K562 (cell line): ENCODE data around the gene ZBTB47. TPM values are rescaled to one million over a fixed set of nuclear protein-coding genes. Genes with fewer than 3 reads are reported as not detected.
A peak's percentile ranks its signal among the peaks of the same experiment; 100 is the strongest.

Experiments
- ATAC-seq: fragments of 200-7000 bp; cut with Tn5 transposase; 3 replicates; pipeline ENCODE4 v1.9.1; 2020; ENCODE audit warnings: moderate library complexity
- BruUV-seq: library from RNA; stranded (reverse); fragments of 400-500 nt; replicated peaks from 2 replicates; lab custom pipeline; 2021; lab: Mats Ljungman, UMichigan
- CTCF ChIA-PET: fragments of 300-600 bp; formaldehyde crosslinking; extraction: SDS; loops from one replicate; lab custom pipeline; 2021; ENCODE audit warnings: low intra/inter-chr PET ratio; lab: Yijun Ruan, JAX
- POLR2A ChIA-PET: fragments of 300-600, 350-650 bp; sonication (Branson Sonifier 250); formaldehyde crosslinking; extraction: SDS; loops from one replicate; lab custom pipeline; 2021; ENCODE audit warnings: antibody characterized with exemption, inconsistent platforms; lab: Yijun Ruan, JAX
- DNase-seq, 4 experiments: peaks; one replicate each; pipeline versions ENCODE4 v3.0.0 to v3.0.0-alpha.2; 2011 to 2018; ENCODE audit warnings: low spot score in 3 of 4, mixed read lengths in 3 of 4; ENCODE audit errors: extremely low read depth in 1 of 4
- FAIRE-seq: peaks from 2 replicates; lab custom pipeline; 2011; peaks lifted over from hg19 to GRCh38; lab: Jason Lieb, UNC
- H2AFZ ChIP-seq: 2 replicates; pipeline ENCODE4 v1.6.0; 2011; ENCODE audit warnings: low read depth, low read length, control low read depth, inconsistent platforms
- H3K27ac ChIP-seq: fragments of 200-600 bp; 3 replicates; pipeline ENCODE4 v1.8.0; 2011; ENCODE audit warnings: low read depth, mild to moderate bottlenecking, control low read depth, inconsistent platforms, low read length, moderate library complexity, mixed read lengths; ENCODE audit errors: extremely low read depth
- H3K27me3 ChIP-seq, 2 experiments: fragments of 300-600 bp in 1 of 2; 2 replicates in 1 of 2; 3 replicates in 1 of 2; pipeline versions ENCODE4 v1.6.0 to v1.8.0; 2011; ENCODE audit warnings: inconsistent platforms in 2 of 2, low read length in 2 of 2, mild to moderate bottlenecking in 1 of 2, mixed read lengths in 1 of 2, moderate library complexity in 1 of 2; ENCODE audit not compliant: control insufficient read depth in 2 of 2, insufficient read depth in 2 of 2
- H3K36me3 ChIP-seq: fragments of 300-600 bp; 3 replicates; pipeline ENCODE4 v1.8.0; 2011; ENCODE audit warnings: mild to moderate bottlenecking, low read length, inconsistent platforms; ENCODE audit not compliant: control insufficient read depth, insufficient read depth
- H3K4me1 ChIP-seq, 2 experiments: fragments of 200-600 bp in 1 of 2; replicated peaks in 1 of 2; 2 replicates in 1 of 2; 3 replicates in 1 of 2; pipeline versions ENCODE4 v1.5.1 to v1.8.0; 2011; ENCODE audit warnings: inconsistent platforms in 2 of 2, low read length in 2 of 2, mild to moderate bottlenecking in 1 of 2, mixed read lengths in 1 of 2, moderate library complexity in 1 of 2; ENCODE audit not compliant: control insufficient read depth in 2 of 2, insufficient read depth in 2 of 2
- H3K4me2 ChIP-seq: 2 replicates; pipeline ENCODE4 v1.6.1; 2011; ENCODE audit warnings: low read length, control low read depth, inconsistent platforms, mixed read lengths; ENCODE audit not compliant: insufficient read depth
- H3K4me3 ChIP-seq: fragments of 200-600 bp; sonication (generic), shearing (Covaris generic); 2 replicates; pipeline ENCODE4 v1.5.1; 2016; ENCODE audit warnings: control low read depth, inconsistent platforms
- H3K79me2 ChIP-seq: fragments of 200-600 bp; 3 replicates; pipeline ENCODE4 v1.8.0; 2011; ENCODE audit warnings: low read length, inconsistent platforms; ENCODE audit not compliant: control insufficient read depth, insufficient read depth
- H3K9ac ChIP-seq, 2 experiments: 2 replicates each; pipeline versions ENCODE4 v1.6.0 to v1.6.1; 2011; ENCODE audit warnings: low read depth in 2 of 2, low read length in 2 of 2, control low read depth in 1 of 2, inconsistent platforms in 1 of 2, mild to moderate bottlenecking in 1 of 2, mixed read lengths in 1 of 2; ENCODE audit not compliant: insufficient read depth in 1 of 2
- H3K9me1 ChIP-seq: one replicate; pipeline ENCODE4 v1.6.0; 2011; ENCODE audit warnings: inconsistent platforms, mild to moderate bottlenecking, low read length, moderate library complexity; ENCODE audit not compliant: control insufficient read depth, insufficient read depth
- H3K9me3 ChIP-seq: replicated peaks from 2 replicates; pipeline ENCODE4 v1.5.1; 2011; ENCODE audit warnings: low read depth, low read length, inconsistent platforms; ENCODE audit not compliant: control insufficient read depth, insufficient read depth
- H4K20me1 ChIP-seq: replicated peaks from 2 replicates; pipeline ENCODE4 v1.6.1; 2011; ENCODE audit warnings: low read length, inconsistent platforms, mixed read lengths; ENCODE audit not compliant: control insufficient read depth, insufficient read depth
- EWSR1 ChIP-seq: fragments of 450-650 bp; IDR thresholded peaks from 2 replicates; pipeline ENCODE4 v1.6.1; 2018; ENCODE audit warnings: borderline replicate concordance, mild to moderate bottlenecking, low read depth, moderate library complexity; ENCODE audit not compliant: partially characterized antibody
- ZNF263 ChIP-seq: sonication (generic); formaldehyde crosslinking; IDR thresholded peaks from 2 replicates; pipeline ENCODE4 v1.8.0; 2022; ENCODE audit warnings: mild to moderate bottlenecking, missing genetic modification reagents, borderline replicate concordance
- WGBS: fragments of 100-300 bp; shearing (Covaris generic); methylation state at CpG from one replicate; pipeline ENCODE4 v1.1.6; 2016; ENCODE audit warnings: low coverage, mixed read lengths; ENCODE audit not compliant: insufficient coverage; ENCODE audit errors: missing lambda C conversion rate; 5-methylcytosine and 5-hydroxymethylcytosine counted together
- in situ Hi-C: fragments of 300-500 bp; cut with MboI; formaldehyde crosslinking; loops from 4 replicates; pipeline ENCODE4 v1.15.0; 2018; ENCODE audit warnings: inconsistent platforms, mixed read lengths
- intact Hi-C: fragments of 100-400 bp; cut with micrococcal nuclease; formaldehyde crosslinking; loops from 2 replicates; pipeline ENCODE4 v1.14.2; 2022
- polyA plus RNA-seq, 8 experiments: library from polyadenylated mRNA; depleted of rRNA in 4 of 8; stranded (reverse) in 5 of 8; unstranded in 3 of 8; fragments of >200 nt; fragmentation: Nextera tagmentation in 2 of 8; fragmentation: Illumina TruSeq in 1 of 8; extraction: Ambion mirVana in 2 of 8; extraction: Trizol in 1 of 8; gene quantifications; 2 replicates each; pipeline versions ENCODE4 v1.2.1 to v1.2.3, GENCODE V29; 2011 to 2014; ENCODE audit warnings: inconsistent platforms in 1 of 8, missing spikeins in 1 of 8
- total RNA-seq, 7 experiments: library from RNA; depleted of rRNA in 6 of 7; stranded (reverse); fragments of >200 nt in 6 of 7; fragmentation: Illumina TruSeq in 2 of 7; extraction: Trizol in 2 of 7; gene quantifications; 2 replicates each; pipeline versions ENCODE4 v1.2.1 to v1.2.3, GENCODE V29; 2011 to 2021; ENCODE audit warnings: low replicate concordance in 1 of 7
- TF ChIP-seq, protein P1 (sequence below): sonication (generic); formaldehyde crosslinking; IDR thresholded peaks from 2 replicates; pipeline ENCODE4 v1.8.0; 2022; ENCODE audit warnings: mild to moderate bottlenecking, low read depth, missing genetic modification reagents
- TF ChIP-seq, protein P2 (sequence below): fragments of 450-650 bp; IDR thresholded peaks from 2 replicates; pipeline ENCODE4 v1.6.1; 2018; ENCODE audit not compliant: partially characterized antibody

The ZBTB47 gene
- total and polyA plus RNA-seq, 9 of the 15 experiments (the other 6 are each of a cell fraction or from before 2014, with no cell fraction given) = 0.11 to 4.6 (median 1.7) TPM; not detected in 1

DNA sequence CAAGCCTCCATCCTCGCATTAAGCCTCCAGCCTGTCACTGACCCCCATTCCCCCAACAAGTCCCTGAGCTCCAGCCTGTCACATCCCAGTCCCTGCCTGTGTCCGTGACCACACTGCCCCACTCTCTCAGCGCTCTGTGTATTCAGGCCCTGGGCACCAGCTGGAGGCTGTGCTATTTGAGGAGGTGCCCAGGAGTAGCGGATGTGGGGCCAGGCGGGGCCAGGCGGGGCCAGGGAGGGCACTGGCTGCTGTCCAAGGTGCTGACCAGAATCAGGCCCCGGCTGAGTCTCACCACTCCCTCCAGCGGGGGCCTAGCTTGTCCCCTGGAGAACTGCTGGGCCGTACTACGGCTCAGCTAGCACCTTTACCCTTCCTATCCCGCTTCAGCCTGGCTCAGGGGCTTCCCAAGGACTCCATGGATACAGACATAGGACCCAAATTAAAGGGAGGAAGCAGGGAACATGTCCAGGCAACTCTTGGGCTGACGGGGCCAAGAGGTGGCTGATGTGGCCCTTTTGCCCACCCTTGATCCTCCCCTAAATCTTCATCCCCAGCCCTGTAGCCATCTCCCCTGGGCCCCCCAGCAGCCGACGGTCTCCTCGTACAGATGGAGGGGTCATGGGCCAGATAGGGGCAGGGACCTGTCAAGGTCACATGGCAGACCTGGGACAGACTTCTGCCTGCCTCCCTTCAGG is 48.0 kb downstream of the ZBTB47 start (continued):
- TF ChIP-seq, protein P1, sequence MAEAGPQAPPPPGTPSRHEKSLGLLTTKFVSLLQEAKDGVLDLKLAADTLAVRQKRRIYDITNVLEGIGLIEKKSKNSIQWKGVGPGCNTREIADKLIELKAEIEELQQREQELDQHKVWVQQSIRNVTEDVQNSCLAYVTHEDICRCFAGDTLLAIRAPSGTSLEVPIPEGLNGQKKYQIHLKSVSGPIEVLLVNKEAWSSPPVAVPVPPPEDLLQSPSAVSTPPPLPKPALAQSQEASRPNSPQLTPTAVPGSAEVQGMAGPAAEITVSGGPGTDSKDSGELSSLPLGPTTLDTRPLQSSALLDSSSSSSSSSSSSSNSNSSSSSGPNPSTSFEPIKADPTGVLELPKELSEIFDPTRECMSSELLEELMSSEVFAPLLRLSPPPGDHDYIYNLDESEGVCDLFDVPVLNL (CRISPR knock-in tag) = peak; percentile 57
- no peak for TF ChIP-seq EWSR1
- TF ChIP-seq, all 486 proteins: peak for 55

DNA sequence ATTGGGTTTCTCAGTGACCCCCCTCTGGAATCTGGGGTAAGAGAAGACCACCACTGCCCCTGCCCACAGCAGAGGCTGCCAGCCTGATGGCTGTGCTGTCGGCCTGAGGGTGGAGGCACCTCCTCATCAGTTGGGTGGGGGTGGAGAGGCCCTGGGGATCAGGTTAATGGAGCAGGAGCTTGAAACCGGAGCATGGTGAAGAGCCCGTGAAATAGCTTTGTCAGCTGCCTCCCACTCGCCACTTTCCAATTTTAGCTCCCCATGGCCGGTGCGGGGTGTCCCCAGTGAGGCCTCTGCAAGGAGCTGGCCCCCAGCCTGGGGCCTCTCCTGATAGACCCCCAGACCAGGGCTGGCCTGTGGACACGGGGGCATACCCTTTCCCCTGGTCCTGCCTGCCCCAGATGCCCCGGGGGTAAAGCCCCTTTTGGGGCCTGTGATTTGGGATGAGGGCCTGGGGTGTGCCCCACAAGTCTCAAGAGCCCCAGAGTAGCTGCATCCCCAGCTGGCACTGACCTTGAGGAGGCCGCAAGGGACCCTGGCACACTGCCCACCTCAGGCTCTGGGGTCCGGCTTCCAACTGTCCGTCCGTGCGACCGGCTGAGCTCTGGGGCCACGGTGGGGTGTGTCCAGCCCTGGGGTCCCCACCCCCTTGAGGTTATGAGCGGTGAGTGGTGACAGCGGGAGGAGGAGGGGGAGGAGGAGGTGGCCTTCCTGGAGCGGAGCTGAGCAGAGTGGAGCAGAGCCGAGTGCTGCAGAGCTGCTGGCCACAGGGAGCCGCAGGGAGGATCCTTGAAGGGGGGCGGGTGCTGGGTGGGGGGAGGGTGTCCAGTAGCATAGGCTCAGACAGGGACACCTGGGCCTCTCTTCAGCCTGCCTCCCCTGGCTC is 48.8 kb downstream of the ZBTB47 start, which contains the start of gene HHATL:
Gene HHATL (minus strand): TSS at position 733 of the 886 bp plus-strand sequence. CDS start 1,972 bp downstream, outside the sequence.
- BruUV-seq = no TSS peak
- peaks cover 0 to 15% of the 10 kb centered on the region in 2 experiments; a peak in 1 of 5 replicates for H3K4me1 ChIP-seq
- WGBS = 1% methylated on average over 19 of the region's 21 CpGs
- H3K27ac ChIP-seq = no peak within 1 kb of the TSS
- no peak within 1 kb of the TSS for H2AFZ ChIP-seq
- intact Hi-C loops (no loop called here), in situ Hi-C loops (no loop called here)
- ChIA-PET CTCF (no interaction called here), POLR2A (interaction anchor here (0.7 kb wide), 2 partner anchors 9 to 286 kb away, joined by 4 read pairs; no protein-coding TSS in a partner anchor)
- H3K9me1 ChIP-seq = peaks cover 5% of the 10 kb centered on the region
- H3K27me3 ChIP-seq = peaks cover 6 to 41% of the 10 kb centered on the region in 2 experiments
- peaks cover 24% of the 10 kb centered on the region for H4K20me1 ChIP-seq
- H3K4me2 ChIP-seq = no peak within 1 kb of the TSS
- H3K79me2 ChIP-seq = no peaks in the 10 kb centered on the region
- peak; percentile 56 for TF ChIP-seq ZNF263 (CRISPR knock-in tag)
- TF ChIP-seq, protein P2, sequence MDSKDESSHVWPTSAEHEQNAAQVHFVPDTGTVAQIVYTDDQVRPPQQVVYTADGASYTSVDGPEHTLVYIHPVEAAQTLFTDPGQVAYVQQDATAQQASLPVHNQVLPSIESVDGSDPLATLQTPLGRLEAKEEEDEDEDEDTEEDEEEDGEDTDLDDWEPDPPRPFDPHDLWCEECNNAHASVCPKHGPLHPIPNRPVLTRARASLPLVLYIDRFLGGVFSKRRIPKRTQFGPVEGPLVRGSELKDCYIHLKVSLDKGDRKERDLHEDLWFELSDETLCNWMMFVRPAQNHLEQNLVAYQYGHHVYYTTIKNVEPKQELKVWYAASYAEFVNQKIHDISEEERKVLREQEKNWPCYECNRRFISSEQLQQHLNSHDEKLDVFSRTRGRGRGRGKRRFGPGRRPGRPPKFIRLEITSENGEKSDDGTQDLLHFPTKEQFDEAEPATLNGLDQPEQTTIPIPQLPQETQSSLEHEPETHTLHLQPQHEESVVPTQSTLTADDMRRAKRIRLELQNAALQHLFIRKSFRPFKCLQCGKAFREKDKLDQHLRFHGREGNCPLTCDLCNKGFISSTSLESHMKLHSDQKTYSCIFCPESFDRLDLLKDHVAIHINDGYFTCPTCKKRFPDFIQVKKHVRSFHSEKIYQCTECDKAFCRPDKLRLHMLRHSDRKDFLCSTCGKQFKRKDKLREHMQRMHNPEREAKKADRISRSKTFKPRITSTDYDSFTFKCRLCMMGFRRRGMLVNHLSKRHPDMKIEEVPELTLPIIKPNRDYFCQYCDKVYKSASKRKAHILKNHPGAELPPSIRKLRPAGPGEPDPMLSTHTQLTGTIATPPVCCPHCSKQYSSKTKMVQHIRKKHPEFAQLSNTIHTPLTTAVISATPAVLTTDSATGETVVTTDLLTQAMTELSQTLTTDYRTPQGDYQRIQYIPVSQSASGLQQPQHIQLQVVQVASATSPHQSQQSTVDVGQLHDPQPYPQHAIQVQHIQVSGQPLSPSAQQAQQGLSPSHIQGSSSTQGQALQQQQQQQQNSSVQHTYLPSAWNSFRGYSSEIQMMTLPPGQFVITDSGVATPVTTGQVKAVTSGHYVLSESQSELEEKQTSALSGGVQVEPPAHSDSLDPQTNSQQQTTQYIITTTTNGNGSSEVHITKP = no peak
- no peaks in the 10 kb centered on the region for H3K9me3 ChIP-seq
- DNase-seq (peak in 2 of 4 experiments; percentile 23 to 42), ATAC-seq (peak; percentile 41), FAIRE-seq (no peak)
- H3K4me3 ChIP-seq = no peak within 1 kb of the TSS
- H3K9ac ChIP-seq = no peak within 1 kb of the TSS; a peak in 1 of 4 replicates
- no peaks in the 10 kb centered on the region for H3K36me3 ChIP-seq
